ENCODE data around the gene E2F4. TPM values are rescaled to one million over a fixed set of nuclear protein-coding genes. Genes with fewer than 3 reads are reported as not detected.

Gene E2F4
- total and polyA plus RNA-seq, 10 of the 15 experiments (the other 5 are each of a cell fraction or from before 2014, with no cell fraction given), result 11.7 to 132 (median 95.9) TPM

- WGBS (ENCODE audit: insufficient coverage, insufficient replicate concordance, low lambda C conversion rate, missing lambda C conversion rate), result 80% methylated on average over 3 of the region's 3 CpGs
- H3K27ac ChIP-seq (ENCODE audit: control insufficient read depth, insufficient read depth), result no peak overlapping the region
- peaks cover 3 to 16% of the 10 kb centered on the region in 2 experiments; a peak in 3 of 4 replicates for H3K36me3 ChIP-seq (ENCODE audit: control insufficient read depth in 2 of 2, insufficient read depth in 2 of 2, low read length in 1 of 2)
- CTCF ChIA-PET, result interaction anchor here (0.5 kb wide), 1 partner anchor 10 kb away, joined by 4 read pairs; no protein-coding TSS in a partner anchor
- POLR2A ChIA-PET, result interaction anchor here (1.0 kb wide), 1 partner anchor 9 kb away, joined by 3 read pairs; no protein-coding TSS in a partner anchor
- no peak for DNase-seq (ENCODE audit: low read depth, low spot score)
- intact Hi-C loops (cut with micrococcal nuclease; ENCODE audit: unreplicated experiment), result no loop called here
- H3K27me3 ChIP-seq (replicated peaks in 1 of 2; ENCODE audit: control insufficient read depth in 2 of 2, insufficient read depth in 2 of 2, low read length in 1 of 2), result no peaks in the 10 kb centered on the region
- H2AFZ ChIP-seq (ENCODE audit: control insufficient read depth, low read depth, low read length), result no peak overlapping the region
- H3K9me3 ChIP-seq (replicated peaks; ENCODE audit: control insufficient read depth, insufficient read depth, low read length), result no peaks in the 10 kb centered on the region
- no peak overlapping the region for H3K9ac ChIP-seq (ENCODE audit: control insufficient read depth, insufficient read depth, low read length)
- ATAC-seq, result no peak
- BruUV-seq (replicated peaks), result no TSS peak
- no peak for FAIRE-seq
- H3K4me1 ChIP-seq (ENCODE audit: control insufficient read depth, insufficient read depth, low read length), result no peaks in the 10 kb centered on the region
- no peak overlapping the region for H3K4me2 ChIP-seq (ENCODE audit: control insufficient read depth, insufficient read depth)
- RAD21 ChIA-PET (ENCODE audit: unreplicated experiment), result interaction anchor here (1.0 kb wide), 1 partner anchor 72 kb away, joined by 3 read pairs; no protein-coding TSS in a partner anchor
- TF ChIP-seq MXI1 (IDR thresholded peaks at IDR 0.05; ENCODE audit: low read depth, low read length) (no peak), TBL1XR1 (IDR thresholded peaks at IDR 0.05; ENCODE audit: low read depth, low read length) (no peak), ATF3 (IDR thresholded peaks at IDR 0.05; ENCODE audit: borderline replicate concordance, extremely low read depth, low read depth, low read length) (no peak), SRF (IDR thresholded peaks at IDR 0.05; ENCODE audit: low read depth in 2 of 2, low read length in 2 of 2) (no peak), MEF2B (IDR thresholded peaks at IDR 0.05; ENCODE audit: partially characterized antibody, poor library complexity, severe bottlenecking) (no peak), ZBED1 (IDR thresholded peaks at IDR 0.05; ENCODE audit: borderline replicate concordance) (no peak), GATAD2B (conservative IDR thresholded peaks at IDR 0.05; ENCODE audit: low read depth) (no peak)
- in situ Hi-C loops (cut with MboI), result no loop called here
- H4K20me1 ChIP-seq (ENCODE audit: control insufficient read depth, insufficient read depth), result no peaks in the 10 kb centered on the region
- SMC1A ChIA-PET (ENCODE audit: uncharacterized antibody, unreplicated experiment), result no interaction called here
- H3K79me2 ChIP-seq (ENCODE audit: control insufficient read depth, insufficient read depth, low read length), result no peaks in the 10 kb centered on the region
- H3K4me3 ChIP-seq, result no peak overlapping the region
Measured at GRCh38 chr16:67206838-67207248, 14.9 kb downstream of the E2F4 start.
